HPDE6-E6E7 (cell line): ENCODE data around the gene AKAP17A.

Experiments used
- DNase-seq: peaks from one replicate; pipeline ENCODE4 v3.0.0; 2011; ENCODE audit warnings: missing footprints; ENCODE audit errors: extremely low spot score

The AKAP17A gene

GRCh38 chrX:1582686-1583437, 8.5 kb upstream of the AKAP17A start:
- no peak for DNase-seq

- no peak for DNase-seq
Observed at GRCh38 chrX:1584237-1585011, 7.0 kb upstream of the AKAP17A start.

DNA sequence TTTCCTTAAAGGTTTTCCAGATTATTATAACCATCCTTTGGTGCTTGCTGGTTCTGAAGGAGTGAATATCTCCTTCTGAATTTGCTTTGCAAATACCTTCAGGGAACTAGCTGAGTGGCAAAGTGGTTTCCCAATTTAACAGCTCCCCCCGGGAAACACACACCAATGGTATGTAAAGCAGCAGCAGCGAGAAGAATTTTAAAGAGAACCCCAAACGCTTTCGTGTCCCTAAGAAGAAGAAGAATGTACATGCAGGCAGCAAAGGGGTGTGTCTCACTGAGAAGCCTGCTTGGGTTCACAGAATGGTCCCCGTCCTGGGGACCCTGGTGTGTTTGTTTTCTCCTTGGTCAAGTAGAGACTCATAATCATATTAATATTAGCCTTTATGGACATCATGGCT, 4.2 kb upstream of the AKAP17A start:
- DNase-seq, result no peak

GRCh38 chrX:1589356-1590130, 1.9 kb upstream of the AKAP17A start:
- DNase-seq, result no peak

- DNase-seq, result peak; percentile 5
Observed at GRCh38 chrX:1591863-1592469, 562 bp downstream of the AKAP17A start.

DNA sequence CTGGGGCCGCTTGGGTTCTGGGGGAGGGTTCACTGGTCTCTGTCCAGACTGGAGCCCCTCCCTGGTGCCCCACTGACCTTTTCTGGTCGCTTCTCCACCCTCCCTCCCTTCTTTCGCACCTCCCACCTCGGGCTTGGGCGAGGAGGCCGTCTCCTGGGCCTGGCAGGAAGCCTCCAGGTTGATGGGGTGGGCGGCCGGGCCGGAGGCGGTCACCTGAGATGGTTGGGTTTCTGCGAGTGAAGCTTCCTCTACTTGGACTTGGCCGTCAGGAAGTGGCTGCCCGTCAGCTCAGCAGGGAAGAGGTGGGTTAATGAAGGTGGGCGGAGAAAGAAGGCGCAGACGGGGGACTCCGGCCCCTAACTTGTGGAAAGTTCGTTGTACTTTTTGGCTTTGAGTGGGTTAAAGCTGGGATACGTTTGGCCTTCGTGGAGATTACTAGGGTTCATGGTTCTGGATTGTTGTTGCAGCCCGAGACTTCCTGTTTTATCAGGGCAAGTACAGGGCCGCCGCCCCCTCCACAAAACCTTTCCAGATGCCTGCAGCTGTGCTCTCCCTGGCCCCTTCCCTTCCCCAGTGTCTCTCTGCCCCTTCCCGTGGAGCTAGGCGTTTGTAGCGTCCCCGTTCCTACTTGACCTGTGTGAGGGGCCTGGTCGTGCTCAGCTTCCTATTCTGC, 1.2 kb downstream of the AKAP17A start:
- peak; percentile 13 for DNase-seq

- DNase-seq, result no peak
Observed at GRCh38 chrX:1593286-1594271, 2.2 kb downstream of the AKAP17A start.

GRCh38 chrX:1595711-1596060, 4.3 kb downstream of the AKAP17A start:
- no peak for DNase-seq

GRCh38 chrX:1596676-1597344, 5.4 kb downstream of the AKAP17A start:
- no peak for DNase-seq

GRCh38 chrX:1597345-1598020, 6.1 kb downstream of the AKAP17A start:
- no peak for DNase-seq

DNA sequence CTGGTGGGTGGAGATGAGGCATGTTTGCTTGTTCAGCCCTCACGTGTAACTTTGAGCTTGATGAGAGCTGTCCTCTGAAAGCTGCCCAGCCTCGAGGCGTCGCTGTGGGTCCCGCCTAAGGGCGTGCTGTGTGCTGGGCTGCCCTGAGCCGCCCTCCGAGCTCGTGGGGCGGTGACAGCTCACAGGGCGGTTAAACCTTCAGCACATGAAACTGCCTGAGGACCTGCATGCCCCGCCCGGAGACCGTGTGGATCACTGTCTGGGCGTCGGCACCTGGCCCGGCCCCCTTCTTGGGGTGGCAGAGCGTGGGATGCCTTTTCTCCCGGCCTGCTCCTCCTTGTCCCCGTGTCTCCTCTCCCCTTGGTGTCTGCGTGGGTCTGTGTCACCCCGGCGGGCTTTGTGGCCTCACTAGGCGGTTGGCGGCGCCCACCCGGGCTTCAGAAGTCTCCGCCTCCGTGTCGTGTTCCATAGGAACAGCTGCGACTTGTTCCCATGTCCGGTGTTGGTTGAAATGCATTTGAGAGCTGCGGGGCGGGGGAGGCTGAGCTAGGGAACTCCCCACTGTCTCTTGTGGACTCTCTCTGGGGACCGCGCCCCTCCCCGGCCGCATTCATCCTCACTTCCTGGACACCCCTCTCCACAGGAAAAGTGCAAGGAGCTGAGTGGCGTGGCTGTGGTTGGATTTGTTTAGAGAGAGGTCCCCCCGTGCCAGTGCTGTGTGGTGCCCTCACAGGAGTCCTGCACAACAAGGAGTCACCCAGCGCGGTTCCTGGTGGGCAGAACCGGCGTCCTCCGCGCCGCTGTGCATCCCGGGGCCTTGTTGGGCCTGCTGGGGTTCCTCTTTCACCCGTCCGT, 6.8 kb downstream of the AKAP17A start:
- no peak for DNase-seq

DNA sequence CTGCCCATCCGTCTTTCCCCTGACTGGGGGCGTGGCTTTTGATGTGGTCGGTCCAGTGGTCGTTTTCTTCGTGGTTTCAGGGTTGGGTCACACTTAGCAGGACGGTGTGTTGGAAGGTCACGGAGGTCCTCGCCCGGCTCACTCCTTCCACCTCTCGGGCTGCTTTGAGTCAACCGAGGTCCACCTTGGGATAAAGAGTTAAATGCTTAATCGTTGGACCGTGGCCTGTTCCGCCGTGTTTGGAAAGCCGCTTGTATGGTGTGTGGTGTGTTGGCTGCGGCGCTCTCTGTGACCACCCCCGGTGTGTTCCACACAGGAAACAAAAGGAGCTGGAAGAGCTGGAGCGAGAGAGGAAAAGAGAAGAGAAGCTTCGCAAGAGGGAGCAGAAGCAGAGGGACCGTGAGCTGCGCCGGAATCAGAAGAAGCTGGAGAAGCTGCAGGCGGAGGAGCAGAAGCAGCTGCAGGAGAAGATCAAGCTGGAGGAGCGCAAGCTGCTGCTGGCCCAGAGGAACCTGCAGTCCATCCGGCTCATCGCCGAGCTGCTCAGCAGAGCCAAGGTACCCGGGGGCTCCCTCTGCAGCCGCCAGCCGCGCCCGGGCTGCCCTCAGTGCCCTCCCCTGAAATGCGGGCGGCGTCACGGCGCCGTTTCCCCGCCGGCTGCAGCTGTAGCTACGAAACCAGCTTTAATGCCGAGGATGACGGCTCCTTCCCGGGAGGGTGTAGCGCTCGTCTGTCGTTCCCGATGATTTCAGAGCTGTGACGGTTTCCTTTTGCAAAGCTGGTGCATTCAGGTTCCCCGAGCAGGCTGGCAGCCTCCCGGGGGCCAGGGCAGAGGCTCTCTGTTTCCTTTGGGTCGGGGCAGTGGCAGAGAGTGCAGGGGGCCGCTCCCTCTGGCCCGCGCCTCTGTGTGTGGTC, 7.7 kb downstream of the AKAP17A start:
- DNase-seq, result no peak

- DNase-seq, result no peak
Observed at GRCh38 chrX:1599791-1600405, 8.5 kb downstream of the AKAP17A start.

DNA sequence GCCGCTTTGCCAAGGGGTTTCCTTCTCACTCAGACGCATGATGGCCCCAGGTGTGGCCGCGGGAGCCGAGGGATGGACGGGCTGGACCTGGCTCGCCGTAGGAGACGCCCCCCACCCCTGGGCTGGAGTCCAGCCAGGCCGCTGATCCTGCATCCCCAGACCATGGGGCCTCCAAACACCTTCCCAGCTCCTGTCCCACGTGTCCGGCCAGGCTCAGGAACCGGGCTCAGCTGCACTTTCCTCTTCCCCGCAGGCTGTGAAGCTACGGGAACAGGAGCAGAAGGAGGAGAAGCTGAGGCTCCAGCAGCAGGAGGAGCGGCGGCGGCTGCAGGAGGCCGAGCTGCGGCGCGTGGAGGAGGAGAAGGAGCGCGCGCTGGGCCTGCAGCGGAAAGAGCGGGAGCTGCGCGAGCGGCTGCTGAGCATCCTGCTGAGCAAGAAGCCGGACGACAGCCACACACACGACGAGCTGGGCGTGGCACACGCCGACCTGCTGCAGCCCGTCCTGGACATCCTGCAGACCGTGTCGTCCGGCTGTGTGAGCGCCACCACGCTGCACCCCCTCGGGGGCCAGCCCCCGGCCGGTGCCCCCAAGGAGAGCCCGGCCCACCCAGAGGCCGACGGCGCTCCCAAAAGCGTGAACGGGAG, 9.1 kb downstream of the AKAP17A start:
- no peak for DNase-seq

GRCh38 chrX:1601051-1601767, 9.8 kb downstream of the AKAP17A start:
- DNase-seq, result no peak

GRCh38 chrX:1601768-1602085, 10.3 kb downstream of the AKAP17A start:
- no peak for DNase-seq
